Endodermal cell (in vitro differentiated cells): ENCODE results near the gene KDM8. TPM values are rescaled to one million over a fixed set of nuclear protein-coding genes. Genes with fewer than 3 reads are reported as not detected.

Experiments
- DNase-seq: peaks from one replicate; pipeline ENCODE4 v3.0.0-alpha.2; 2017
- H3K27ac ChIP-seq: 2 replicates; pipeline ENCODE4 v1.5.1; 2013; ENCODE audit warnings: mild to moderate bottlenecking, low read depth, low read length, moderate library complexity
- H3K27me3 ChIP-seq: 2 replicates; pipeline ENCODE4 v1.6.1; 2013; ENCODE audit warnings: mild to moderate bottlenecking, low read length, moderate library complexity; ENCODE audit not compliant: insufficient read depth, control insufficient read depth, poor library complexity, severe bottlenecking
- H3K36me3 ChIP-seq: 2 replicates; pipeline ENCODE4 v1.7.0; 2013; ENCODE audit warnings: mild to moderate bottlenecking, low read length, moderate library complexity; ENCODE audit not compliant: control insufficient read depth, insufficient read depth
- H3K4me1 ChIP-seq: one replicate; pipeline ENCODE4 v1.7.0; 2013; ENCODE audit warnings: low read length; ENCODE audit not compliant: control insufficient read depth, insufficient read depth
- H3K4me3 ChIP-seq: 2 replicates; pipeline ENCODE4 v1.5.1; 2013; ENCODE audit warnings: mild to moderate bottlenecking, low read length, moderate library complexity
- H3K9ac ChIP-seq: 2 replicates; pipeline ENCODE4 v1.6.1; 2013; ENCODE audit warnings: mild to moderate bottlenecking, low read length, moderate library complexity; ENCODE audit not compliant: poor library complexity, severe bottlenecking; ENCODE audit errors: extremely low read depth
- H3K9me3 ChIP-seq: 2 replicates; pipeline ENCODE4 v1.6.1; 2013; ENCODE audit warnings: mild to moderate bottlenecking, low read length, moderate library complexity; ENCODE audit not compliant: control insufficient read depth
- H3K27ac Mint-ChIP-seq: 2 replicates; pipeline ENCODE4 v1.8.0; 2020; ENCODE audit warnings: mixed read lengths
- H3K27me3 Mint-ChIP-seq: 2 replicates; pipeline ENCODE4 v1.8.0; 2021; ENCODE audit warnings: mild to moderate bottlenecking, mixed read lengths; ENCODE audit not compliant: insufficient read depth
- H3K36me3 Mint-ChIP-seq: 2 replicates; pipeline ENCODE4 v1.8.0; 2020; ENCODE audit warnings: low read depth, mixed read lengths
- H3K4me1 Mint-ChIP-seq: 2 replicates; pipeline ENCODE4 v1.8.0; 2020; ENCODE audit warnings: mixed read lengths
- H3K4me3 Mint-ChIP-seq: 2 replicates; pipeline ENCODE4 v1.8.0; 2020; ENCODE audit warnings: mild to moderate bottlenecking, moderate library complexity, mixed read lengths
- H3K9me3 Mint-ChIP-seq: 2 replicates; pipeline ENCODE4 v1.8.0; 2020; ENCODE audit warnings: mild to moderate bottlenecking, mixed read lengths
- WGBS, 2 experiments: methylation state at CpG; one replicate each; pipeline versions ENCODE4 v1.1.5 to v1.1.7; 2013; ENCODE audit warnings: missing lambda C conversion rate in 2 of 2, mixed read lengths in 1 of 2; ENCODE audit not compliant: insufficient coverage in 1 of 2, insufficient read length in 1 of 2; 5-methylcytosine and 5-hydroxymethylcytosine counted together
- total RNA-seq, 2 donors: library from RNA; stranded (reverse); fragmentation: NEBNext Ultra II Directional in 1 of 2; extraction: Animal tissue kit (Norgen Biotek cat#: 25700) in 1 of 2; gene quantifications; 2 replicates in 1 of 2; 3 replicates in 1 of 2; pipeline ENCODE4 v1.2.1, GENCODE V29; 2021
- TF ChIP-seq, protein P1 (sequence below): fragments of 200-600 bp; sonication (generic); conservative IDR thresholded peaks from 2 replicates; pipeline ENCODE4 v1.5.0; 2021; ENCODE audit warnings: antibody characterized with exemption, mild to moderate bottlenecking

The KDM8 gene
- total RNA-seq, 2 donors from 2014 or later, result 11.0 to 12.1 TPM

DNA sequence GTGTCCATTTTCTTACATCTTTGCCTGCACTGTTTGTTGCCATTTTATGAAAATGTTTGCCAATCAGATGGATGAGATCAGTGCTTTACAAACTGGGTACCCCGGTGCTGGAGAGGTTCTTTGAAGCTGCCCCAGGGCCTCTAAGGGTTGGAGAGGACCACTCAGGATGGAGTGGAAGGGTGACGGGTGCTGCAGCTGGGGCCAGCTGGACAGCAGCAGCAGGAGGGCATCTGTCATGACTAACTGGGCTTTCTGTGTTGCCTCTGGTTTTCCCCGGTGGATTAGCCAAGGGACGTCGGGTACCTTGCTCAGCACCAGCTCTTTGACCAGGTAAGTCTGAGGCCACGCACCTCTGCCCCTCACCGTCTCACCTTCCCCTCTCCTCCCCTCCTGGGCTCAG is 12.3 kb downstream of the KDM8 start:
- no peak overlapping the region for H3K27ac ChIP-seq
- no peak overlapping the region for H3K9ac ChIP-seq
- Mint-ChIP-seq H3K4me1 (no peaks in the 10 kb centered on the region), H3K9me3 (no peaks in the 10 kb centered on the region), H3K4me3 (no peak overlapping the region), H3K27ac (no peak overlapping the region), H3K36me3 (peaks cover 27% of the 10 kb centered on the region), H3K27me3 (no peaks in the 10 kb centered on the region)
- no peaks in the 10 kb centered on the region for H3K4me1 ChIP-seq
- peaks cover 8% of the 10 kb centered on the region for H3K36me3 ChIP-seq
- 88 to 92% methylated on average over 1 to 6 of the region's 7 CpGs for WGBS, 2 experiments
- no peak for DNase-seq
- no peaks in the 10 kb centered on the region for H3K9me3 ChIP-seq
- TF ChIP-seq, protein P1, sequence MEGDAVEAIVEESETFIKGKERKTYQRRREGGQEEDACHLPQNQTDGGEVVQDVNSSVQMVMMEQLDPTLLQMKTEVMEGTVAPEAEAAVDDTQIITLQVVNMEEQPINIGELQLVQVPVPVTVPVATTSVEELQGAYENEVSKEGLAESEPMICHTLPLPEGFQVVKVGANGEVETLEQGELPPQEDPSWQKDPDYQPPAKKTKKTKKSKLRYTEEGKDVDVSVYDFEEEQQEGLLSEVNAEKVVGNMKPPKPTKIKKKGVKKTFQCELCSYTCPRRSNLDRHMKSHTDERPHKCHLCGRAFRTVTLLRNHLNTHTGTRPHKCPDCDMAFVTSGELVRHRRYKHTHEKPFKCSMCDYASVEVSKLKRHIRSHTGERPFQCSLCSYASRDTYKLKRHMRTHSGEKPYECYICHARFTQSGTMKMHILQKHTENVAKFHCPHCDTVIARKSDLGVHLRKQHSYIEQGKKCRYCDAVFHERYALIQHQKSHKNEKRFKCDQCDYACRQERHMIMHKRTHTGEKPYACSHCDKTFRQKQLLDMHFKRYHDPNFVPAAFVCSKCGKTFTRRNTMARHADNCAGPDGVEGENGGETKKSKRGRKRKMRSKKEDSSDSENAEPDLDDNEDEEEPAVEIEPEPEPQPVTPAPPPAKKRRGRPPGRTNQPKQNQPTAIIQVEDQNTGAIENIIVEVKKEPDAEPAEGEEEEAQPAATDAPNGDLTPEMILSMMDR, result no peak
- H3K27me3 ChIP-seq, result no peaks in the 10 kb centered on the region
- H3K4me3 ChIP-seq, result no peak overlapping the region

DNA sequence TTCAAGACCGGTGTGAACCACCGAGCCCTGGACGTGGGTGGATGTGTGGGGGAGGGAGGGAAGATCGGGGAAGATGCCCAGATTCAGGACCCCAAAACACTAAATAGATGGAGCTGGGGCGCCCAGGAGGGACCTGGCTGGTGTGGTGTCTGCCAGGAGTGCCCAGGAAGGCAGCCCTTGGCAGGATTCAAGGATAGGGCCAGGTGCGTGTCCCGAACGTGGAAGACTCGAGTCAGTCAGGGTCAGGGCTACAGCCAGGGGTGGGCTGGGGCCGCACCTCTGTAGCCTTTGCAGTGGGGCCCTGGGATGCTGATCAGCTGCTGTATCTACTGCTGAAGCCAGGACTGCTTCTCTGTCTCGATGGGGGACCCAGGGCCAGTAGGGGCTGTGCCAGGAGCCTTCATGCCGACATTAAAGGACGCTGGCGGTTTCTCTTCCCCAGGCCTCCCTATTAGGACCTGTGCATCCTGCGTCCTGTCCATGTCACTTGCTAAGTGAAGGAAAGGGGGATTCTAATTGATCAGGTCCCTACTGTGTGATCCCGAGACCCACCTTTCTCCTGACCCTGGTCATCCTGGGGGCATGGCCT is 13.1 kb downstream of the KDM8 start:
- Mint-ChIP-seq H3K9me3 (no peaks in the 10 kb centered on the region), H3K4me1 (no peaks in the 10 kb centered on the region), H3K27ac (no peak overlapping the region), H3K36me3 (peaks cover 21% of the 10 kb centered on the region), H3K4me3 (no peak overlapping the region), H3K27me3 (no peaks in the 10 kb centered on the region)
- Histone ChIP-seq H3K27me3 (no peaks in the 10 kb centered on the region), H3K4me1 (no peaks in the 10 kb centered on the region), H3K9ac (no peak overlapping the region), H3K27ac (no peak overlapping the region), H3K36me3 (peaks cover 8% of the 10 kb centered on the region), H3K4me3 (no peak overlapping the region), H3K9me3 (no peaks in the 10 kb centered on the region)
- TF ChIP-seq, protein P1, result no peak
- DNase-seq, result no peak
- 92 to 100% methylated on average over 8 to 16 of the region's 16 CpGs for WGBS, 2 experiments

DNA sequence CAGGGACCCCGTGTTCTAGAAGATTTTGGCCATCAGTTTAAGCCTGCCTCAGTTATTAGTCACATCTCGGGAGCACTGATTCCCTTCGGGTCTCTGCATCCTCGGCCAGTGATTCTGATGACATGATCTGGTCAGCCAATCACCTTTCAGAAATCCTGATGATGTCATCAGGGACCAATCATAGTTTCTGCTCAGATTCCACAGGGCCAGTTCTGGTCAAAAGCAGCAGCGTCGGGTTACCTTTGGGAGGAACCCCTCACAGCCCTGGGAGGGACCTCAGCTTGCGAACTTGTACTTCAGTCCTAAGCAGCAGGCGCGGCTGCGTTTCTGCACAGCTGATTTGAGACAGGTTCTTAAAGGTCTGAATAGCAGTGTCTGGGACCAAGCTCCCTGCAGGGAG is 13.9 kb downstream of the KDM8 start:
- peaks cover 5% of the 10 kb centered on the region for H3K36me3 ChIP-seq
- H3K27ac Mint-ChIP-seq, result peak overlapping the region; percentile 52

More for the DNA sequence above, 13.9 kb downstream of the KDM8 start:
- peaks cover 2% of the 10 kb centered on the region for H3K4me1 Mint-ChIP-seq
- WGBS, 2 experiments, result 80 to 90% methylated on average over 10 of the region's 10 CpGs
- Histone ChIP-seq H3K9ac (no peak overlapping the region), H3K27ac (no peak overlapping the region), H3K4me1 (no peaks in the 10 kb centered on the region), H3K27me3 (no peaks in the 10 kb centered on the region), H3K9me3 (no peaks in the 10 kb centered on the region), H3K4me3 (no peak overlapping the region)
- H3K36me3 Mint-ChIP-seq, result peaks cover 21% of the 10 kb centered on the region
- no peak overlapping the region for H3K4me3 Mint-ChIP-seq
- TF ChIP-seq, protein P1, result no peak
- no peaks in the 10 kb centered on the region for H3K27me3 Mint-ChIP-seq
- no peaks in the 10 kb centered on the region for H3K9me3 Mint-ChIP-seq
- DNase-seq, result peak; percentile 71
